ENCODE results near the gene DEFB121. TPM values are rescaled to one million over a fixed set of nuclear protein-coding genes. Genes with fewer than 3 reads are reported as not detected.

DEFB121 gene
- total RNA-seq, 1 experiment from 2014 or later = not detected

- RAD21 ChIA-PET (ENCODE audit: low non-redundant PET in 1 of 2, low total read pairs in 2 of 2, uncharacterized antibody in 2 of 2, unreplicated experiment in 2 of 2) = no interaction called here
- Histone ChIP-seq H3K9me2 (ENCODE audit: insufficient read depth) (no peaks in the 10 kb centered on the region), H3K79me2 (ENCODE audit: insufficient read depth, low read length) (no peaks in the 10 kb centered on the region), H3K27ac (ENCODE audit: low read depth, low read length) (no peak within 1 kb of the TSS), H3K9me3 (ENCODE audit: control insufficient read depth in 1 of 2, insufficient read depth in 1 of 2, low read depth in 1 of 2, low read length in 2 of 2) (no peaks in the 10 kb centered on the region), H4K20me1 (ENCODE audit: insufficient read depth) (no peaks in the 10 kb centered on the region), H3K4me1 (ENCODE audit: control insufficient read depth in 1 of 2, insufficient read depth in 2 of 2, low read length in 2 of 2) (no peaks in the 10 kb centered on the region), H3K9ac (ENCODE audit: low read length) (no peak within 1 kb of the TSS), H2AFZ (ENCODE audit: low read depth, low read length, poor library complexity, severe bottlenecking) (no peak within 1 kb of the TSS), H3K4me2 (ENCODE audit: low read length) (no peak within 1 kb of the TSS), H3K4me3 (replicated peaks in 1 of 2; ENCODE audit: low read depth in 1 of 2, low read length in 2 of 2) (no peak within 1 kb of the TSS), H3K27me3 (ENCODE audit: insufficient read depth, low read length) (peaks cover 35% of the 10 kb centered on the region), H3K36me3 (ENCODE audit: control insufficient read depth in 1 of 2, insufficient read depth in 2 of 2, low read length in 2 of 2) (no peaks in the 10 kb centered on the region)
- TF ChIP-seq MAX (IDR thresholded peaks at IDR 0.05) (no peak), SRF (IDR thresholded peaks at IDR 0.05; ENCODE audit: low read depth) (no peak), TCF7L2 (IDR thresholded peaks at IDR 0.05; ENCODE audit: borderline replicate concordance, extremely low read depth, insufficient read depth, insufficient read length) (no peak), EZH2 (IDR thresholded peaks at IDR 0.05) (no peak), EZH2phosphoT487 (IDR thresholded peaks at IDR 0.05; ENCODE audit: borderline replicate concordance) (no peak), SP1 (IDR thresholded peaks at IDR 0.05; ENCODE audit: low read depth) (no peak), EGR1 (IDR thresholded peaks at IDR 0.05; ENCODE audit: low read depth) (no peak), ZBTB33 (IDR thresholded peaks at IDR 0.05; ENCODE audit: extremely low read depth, insufficient replicate concordance, low read length) (no peak), ELF1 (IDR thresholded peaks at IDR 0.05; ENCODE audit: borderline replicate concordance, low read depth) (no peak), ATF3 (IDR thresholded peaks at IDR 0.05) (no peak), CBX3 (IDR thresholded peaks at IDR 0.05; ENCODE audit: low read depth) (no peak), CTCF (IDR thresholded peaks at IDR 0.05 in 2 of 3, conservative IDR thresholded peaks at IDR 0.05 in 1 of 3; ENCODE audit: borderline replicate concordance in 1 of 3, insufficient read depth in 1 of 3, low read depth in 2 of 3, low read length in 2 of 3) (no peak), RAD21 (IDR thresholded peaks at IDR 0.05; ENCODE audit: low read depth) (no peak), REST (IDR thresholded peaks at IDR 0.05; ENCODE audit: low read depth) (no peak), ZFX (IDR thresholded peaks at IDR 0.05) (no peak), YY1 (IDR thresholded peaks at IDR 0.05; ENCODE audit: extremely low read depth, insufficient replicate concordance, low read depth, low read length) (no peak), POLR2A (IDR thresholded peaks at IDR 0.05; ENCODE audit: borderline replicate concordance, extremely low read depth, insufficient read depth, insufficient read length) (no peak), JUND (IDR thresholded peaks at IDR 0.05) (no peak)
- ATAC-seq (no peak), DNase-seq (ENCODE audit: low read depth, low spot score) (no peak)
- intact Hi-C loops (cut with micrococcal nuclease) = no loop called here
- no TSS peak for BruUV-seq (replicated peaks)
- CTCF ChIA-PET = no interaction called here
- POLR2A ChIA-PET = no interaction called here
These were observed 37.7 kb downstream of the DEFB121 start, which contains the start of gene DEFB118 for GRCh38 chr20:31368301-31368700. Gene DEFB118 (plus strand): TSS chr20:31368601. CDS start chr20:31368651, 50 bp downstream.

Measured in HCT116 (cell line).